Esophagus (tissue), 2 donors: ENCODE data around the gene EYS. TPM values are rescaled to one million over a fixed set of nuclear protein-coding genes. Genes with fewer than 3 reads are reported as not detected.
A peak's percentile ranks its signal among the peaks of the same experiment; 100 is the strongest.
"Not testable (repeated sequence)": the region's sequence is repeated elsewhere in the genome, so short reads cannot be mapped to it uniquely, and the experiment has no call there.

Experiments used
- H3K27ac ChIP-seq, 2 donors: one replicate each; pipeline ENCODE4 v1.5.1; 2013; ENCODE audit warnings: low read depth in 2 of 2, mild to moderate bottlenecking in 2 of 2, inconsistent platforms in 1 of 2, low read length in 1 of 2, moderate library complexity in 1 of 2
- H3K27me3 ChIP-seq, 2 donors: one replicate each; pipeline ENCODE4 v1.6.1; 2013; ENCODE audit warnings: low read length in 2 of 2, control low read depth in 1 of 2, mild to moderate bottlenecking in 1 of 2; ENCODE audit not compliant: insufficient read depth in 2 of 2, control insufficient read depth in 1 of 2
- H3K36me3 ChIP-seq, 2 donors: one replicate each; pipeline ENCODE4 v1.6.1; 2013; ENCODE audit warnings: low read length in 1 of 2; ENCODE audit not compliant: control insufficient read depth in 2 of 2, insufficient read depth in 2 of 2
- H3K4me1 ChIP-seq, 2 donors: one replicate each; pipeline ENCODE4 v1.6.1; 2013; ENCODE audit warnings: low read length in 1 of 2; ENCODE audit not compliant: control insufficient read depth in 2 of 2, insufficient read depth in 2 of 2
- H3K4me3 ChIP-seq, 2 donors: one replicate each; pipeline ENCODE4 v1.5.1; 2013; ENCODE audit warnings: low read length in 2 of 2, mild to moderate bottlenecking in 2 of 2, low read depth in 1 of 2, moderate library complexity in 1 of 2
- H3K9me3 ChIP-seq, 2 donors: one replicate each; pipeline ENCODE4 v1.6.1; 2013; ENCODE audit warnings: mild to moderate bottlenecking in 2 of 2, low read depth in 1 of 2, low read length in 1 of 2, moderate library complexity in 1 of 2; ENCODE audit not compliant: control insufficient read depth in 2 of 2, insufficient read depth in 1 of 2
- WGBS, 2 donors: extraction: QIAGEN DNeasy Blood & Tissue Kit; methylation state at CpG; one replicate each; pipeline ENCODE4 v1.1.7; 2013; 5-methylcytosine and 5-hydroxymethylcytosine counted together
- polyA plus RNA-seq, 2 donors: library from polyadenylated mRNA; stranded (reverse); fragments of 200-250 nt; gene quantifications; one replicate each; pipeline ENCODE4 v1.2.3, GENCODE V29; 2013
- donor health status: healthy with polysubstance abuse.
- donor health status: Bipolar disorder and iron deficiency.

EYS gene
- polyA plus RNA-seq, 2 donors, result not detected

GRCh38 chr6:63805345-63805744 lies 1901.7 kb downstream of the EYS start:
- Histone ChIP-seq H3K4me1 (no peaks in the 10 kb centered on the region), H3K9me3 (no peaks in the 10 kb centered on the region), H3K27me3 (no peaks in the 10 kb centered on the region), H3K36me3 (no peaks in the 10 kb centered on the region), H3K27ac (peak overlapping the region; percentile 57 to 67), H3K4me3 (no peak overlapping the region)
- 37 to 46% methylated on average over 3 of the region's 3 CpGs for WGBS, 2 donors

GRCh38 chr6:63804381-63804956 lies 1902.6 kb downstream of the EYS start:
- peaks cover 0 to 2% of the 10 kb centered on the region in 2 donors for H3K4me1 ChIP-seq
- no peak overlapping the region for H3K27ac ChIP-seq

GRCh38 chr6:63803371-63803770 lies 1903.7 kb downstream of the EYS start:
- H3K27ac ChIP-seq, result no peak overlapping the region
- H3K9me3 ChIP-seq, result no peaks in the 10 kb centered on the region
- H3K27me3 ChIP-seq, result no peaks in the 10 kb centered on the region
- no peak overlapping the region for H3K4me3 ChIP-seq
- 94 to 95% methylated on average over 2 of the region's 2 CpGs for whole genome bisulfite sequencing, 2 donors
- no peaks in the 10 kb centered on the region for H3K36me3 ChIP-seq
- peaks cover 0 to 2% of the 10 kb centered on the region in 2 donors for H3K4me1 ChIP-seq

More at GRCh38 chr6:63804381-63804956, 1902.6 kb downstream of the EYS start:
- Histone ChIP-seq H3K9me3 (no peaks in the 10 kb centered on the region), H3K4me3 (no peak overlapping the region), H3K27me3 (no peaks in the 10 kb centered on the region), H3K36me3 (no peaks in the 10 kb centered on the region)

- no peak overlapping the region for H3K27ac ChIP-seq
- H3K9me3 ChIP-seq, result no peaks in the 10 kb centered on the region
- WGBS, 2 donors, result 51 to 55% methylated on average over 2 of the region's 2 CpGs
- H3K4me3 ChIP-seq, result no peak overlapping the region
- no peaks in the 10 kb centered on the region for H3K36me3 ChIP-seq
- H3K4me1 ChIP-seq, result peaks cover 0 to 2% of the 10 kb centered on the region in 2 donors
- H3K27me3 ChIP-seq, result no peaks in the 10 kb centered on the region
Measured at GRCh38 chr6:63802606-63803206, 1904.3 kb downstream of the EYS start.

- not testable (repeated sequence) for H3K4me3 ChIP-seq, H3K27me3 ChIP-seq, H3K4me1 ChIP-seq, H3K27ac ChIP-seq, H3K9me3 ChIP-seq, H3K36me3 ChIP-seq
- 54 to 66% methylated on average over 7 of the region's 7 CpGs for WGBS, 2 donors
Measured at GRCh38 chr6:63800386-63800785, 1906.6 kb downstream of the EYS start.

GRCh38 chr6:63799813-63800212 lies 1907.2 kb downstream of the EYS start:
- Histone ChIP-seq H3K4me3 (no peak overlapping the region), H3K9me3 (no peaks in the 10 kb centered on the region), H3K36me3 (no peaks in the 10 kb centered on the region), H3K27ac (no peak overlapping the region), H3K27me3 (no peaks in the 10 kb centered on the region), H3K4me1 (peaks cover 0 to 2% of the 10 kb centered on the region in 2 donors)
- WGBS, 2 donors, result 58 to 76% methylated on average over 9 of the region's 9 CpGs

- H3K27ac ChIP-seq, result no peak overlapping the region
- no peak overlapping the region for H3K4me3 ChIP-seq
- no peaks in the 10 kb centered on the region for H3K27me3 ChIP-seq
- peaks cover 0 to 2% of the 10 kb centered on the region in 2 donors for H3K4me1 ChIP-seq
- H3K36me3 ChIP-seq, result no peaks in the 10 kb centered on the region
- no peaks in the 10 kb centered on the region for H3K9me3 ChIP-seq
- WGBS, 2 donors, result 78 to 89% methylated on average over 1 of the region's 1 CpG
Measured at GRCh38 chr6:63799313-63799712, 1907.7 kb downstream of the EYS start.

- Histone ChIP-seq H3K36me3 (no peaks in the 10 kb centered on the region), H3K4me3 (no peak overlapping the region), H3K4me1 (peaks cover 0 to 2% of the 10 kb centered on the region in 2 donors), H3K27me3 (no peaks in the 10 kb centered on the region), H3K9me3 (no peaks in the 10 kb centered on the region), H3K27ac (no peak overlapping the region)
Measured at GRCh38 chr6:63798378-63798777, 1908.6 kb downstream of the EYS start.

GRCh38 chr6:63797721-63798120 lies 1909.3 kb downstream of the EYS start:
- no peak overlapping the region for H3K4me3 ChIP-seq
- no peaks in the 10 kb centered on the region for H3K9me3 ChIP-seq
- no peak overlapping the region for H3K27ac ChIP-seq
- H3K4me1 ChIP-seq, result peaks cover 0 to 2% of the 10 kb centered on the region in 2 donors
- no peaks in the 10 kb centered on the region for H3K27me3 ChIP-seq
- no peaks in the 10 kb centered on the region for H3K36me3 ChIP-seq

- Histone ChIP-seq H3K4me3 (no peak overlapping the region), H3K27ac (no peak overlapping the region), H3K27me3 (no peaks in the 10 kb centered on the region), H3K9me3 (no peaks in the 10 kb centered on the region), H3K36me3 (no peaks in the 10 kb centered on the region), H3K4me1 (peaks cover 0 to 2% of the 10 kb centered on the region in 2 donors)
- WGBS, 2 donors, result 90 to 93% methylated on average over 3 of the region's 3 CpGs
Measured at GRCh38 chr6:63795826-63796225, 1911.2 kb downstream of the EYS start.
